ENCODE data around the gene SSC4D. TPM values are rescaled to one million over a fixed set of nuclear protein-coding genes. Genes with fewer than 3 reads are reported as not detected.
A peak's percentile ranks its signal among the peaks of the same experiment; 100 is the strongest.
"Not testable (repeated sequence)": the region's sequence is repeated elsewhere in the genome, so short reads cannot be mapped to it uniquely, and the experiment has no call there.

The SSC4D gene
- 1 to 10 TPM; 5.2 to 7.4 (median 5.3) TPM for polyA plus RNA-seq (ENCODE audit: insufficient read length in 3 of 3)
- long read RNA-seq, donor 1, partial matches to known transcripts: 0 of 1 reads
- long read RNA-seq, donor 1, other reads (novel, unspliced or antisense): 0 of 1 reads
- long read RNA-seq, donor 2, partial matches to known transcripts: 18 of 19 reads
- long read RNA-seq, donor 2, other reads (novel, unspliced or antisense): 0 of 19 reads
- long read RNA-seq, donor 3, partial matches to known transcripts: 10 of 10 reads
- long read RNA-seq, donor 3, other reads (novel, unspliced or antisense): 0 of 10 reads
- long read RNA-seq, donor 4, partial matches to known transcripts: 0 of 1 reads
- long read RNA-seq, donor 4, other reads (novel, unspliced or antisense): 0 of 1 reads
- long read RNA-seq, donor 5: 0 reads
- long read RNA-seq, donor 6, partial matches to known transcripts: 0 of 1 reads
- long read RNA-seq, donor 6, other reads (novel, unspliced or antisense): 0 of 1 reads
- long read RNA-seq, donor 7, partial matches to known transcripts: 0 of 1 reads
- long read RNA-seq, donor 7, other reads (novel, unspliced or antisense): 0 of 1 reads
- long read RNA-seq, donor 8, partial matches to known transcripts: 0 of 1 reads
- long read RNA-seq, donor 8, other reads (novel, unspliced or antisense): 0 of 1 reads
- long read RNA-seq, donor 9, partial matches to known transcripts: 0 of 2 reads
- long read RNA-seq, donor 9, other reads (novel, unspliced or antisense): 0 of 2 reads
- long read RNA-seq, donor 10, partial matches to known transcripts: 0 of 2 reads
- long read RNA-seq, donor 10, other reads (novel, unspliced or antisense): 0 of 2 reads
- long read RNA-seq, donor 11: 0 reads
- long read RNA-seq, donor 12: 0 reads
- long read RNA-seq, donor 13: 0 reads
- long read RNA-seq, donor 14, partial matches to known transcripts: 0 of 3 reads
- long read RNA-seq, donor 14, other reads (novel, unspliced or antisense): 0 of 3 reads
- long read RNA-seq, donor 15, partial matches to known transcripts: 17 of 17 reads
- long read RNA-seq, donor 15, other reads (novel, unspliced or antisense): 0 of 17 reads
- long read RNA-seq, donor 16, partial matches to known transcripts: 13 of 13 reads
- long read RNA-seq, donor 16, other reads (novel, unspliced or antisense): 0 of 13 reads

DNA sequence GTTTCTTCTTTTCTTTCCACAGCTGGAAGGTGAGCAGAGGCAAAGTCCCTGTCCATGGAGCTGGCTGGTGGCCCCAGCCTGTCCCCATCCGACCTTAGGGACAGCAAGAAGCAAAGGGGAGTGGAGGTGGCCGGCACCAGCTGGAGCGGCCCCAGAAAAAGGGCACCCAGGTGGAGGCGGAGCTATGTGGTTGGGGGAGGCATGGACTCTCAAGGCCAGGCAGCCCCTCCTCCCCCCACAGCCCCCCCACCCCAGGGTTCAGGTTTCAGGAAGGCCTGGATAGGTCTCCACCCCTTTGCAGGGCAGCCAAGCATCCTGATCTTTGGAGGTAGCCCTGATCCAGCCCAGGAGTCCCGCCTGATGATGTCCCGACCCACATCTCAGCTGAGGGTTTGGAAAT is at the start of gene SSC4D:
Gene SSC4D, minus strand, starts transcription at position 161 of the 400 bp plus-strand sequence. CDS start 5,258 bp downstream, outside the sequence.
- DNase-seq: no peak

DNA sequence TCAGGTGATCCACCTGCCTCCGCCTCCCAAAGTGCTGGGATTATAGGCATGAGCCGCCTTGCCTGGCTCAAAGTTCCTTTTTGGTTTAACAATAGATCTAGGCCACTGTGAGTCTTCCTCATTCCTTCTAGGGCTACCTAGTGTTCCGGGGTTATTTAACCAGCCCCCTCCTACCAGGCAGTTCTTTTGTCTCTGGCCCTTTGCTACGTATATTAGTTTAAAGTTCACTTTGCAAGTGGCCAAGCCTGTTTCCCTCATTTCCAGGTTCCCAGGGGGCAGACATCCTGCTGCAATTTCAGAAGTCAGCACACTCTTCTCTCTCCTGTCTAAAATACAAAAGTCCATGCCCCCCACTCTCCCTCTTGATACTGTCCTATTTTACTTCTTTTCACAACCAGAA is 49.0 kb upstream of the SSC4D start:
- DNase-seq: not testable (repeated sequence)

DNA sequence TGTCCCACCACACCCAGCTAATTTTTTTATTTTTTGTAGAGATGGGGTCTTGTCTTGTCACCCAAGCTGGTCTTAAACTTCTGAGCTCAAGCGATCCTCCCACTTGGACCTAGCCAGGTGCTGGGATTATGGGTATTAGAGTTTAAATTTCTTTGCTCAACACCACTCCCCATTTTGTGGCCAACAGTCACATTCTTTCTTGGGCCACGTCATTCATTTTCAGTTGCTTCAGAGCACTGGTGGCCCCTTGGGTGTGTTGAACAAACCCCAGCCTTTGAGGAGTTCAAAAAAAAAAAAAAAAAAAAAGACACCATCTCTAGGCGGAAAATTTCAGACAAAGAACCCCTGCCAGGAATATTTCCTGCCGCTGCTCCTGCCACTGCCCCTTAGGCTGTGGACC is 47.5 kb upstream of the SSC4D start:
- not testable (repeated sequence) for DNase-seq

DNA sequence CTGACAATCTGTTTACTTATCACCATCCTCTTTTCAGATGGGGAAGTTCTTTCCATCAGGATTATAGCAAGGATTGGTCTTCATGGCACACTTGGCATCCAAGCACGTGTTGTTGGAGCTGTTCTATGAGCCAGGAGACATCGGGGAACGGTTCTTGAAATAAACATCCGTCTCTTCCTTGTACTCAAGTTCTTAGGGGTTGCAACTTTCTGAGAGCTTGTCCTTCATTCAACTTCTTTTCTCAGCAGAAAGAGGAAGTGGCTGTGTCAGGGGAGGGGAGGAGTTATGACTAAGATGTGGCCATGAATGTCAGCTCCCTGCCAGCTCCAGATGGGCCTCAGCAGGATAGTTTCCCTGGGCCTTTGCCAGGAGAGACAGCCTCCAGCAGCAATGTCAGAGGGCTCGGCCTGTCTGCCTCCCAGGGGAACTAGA is 36.1 kb upstream of the SSC4D start:
- DNase-seq: not testable (repeated sequence)

DNA sequence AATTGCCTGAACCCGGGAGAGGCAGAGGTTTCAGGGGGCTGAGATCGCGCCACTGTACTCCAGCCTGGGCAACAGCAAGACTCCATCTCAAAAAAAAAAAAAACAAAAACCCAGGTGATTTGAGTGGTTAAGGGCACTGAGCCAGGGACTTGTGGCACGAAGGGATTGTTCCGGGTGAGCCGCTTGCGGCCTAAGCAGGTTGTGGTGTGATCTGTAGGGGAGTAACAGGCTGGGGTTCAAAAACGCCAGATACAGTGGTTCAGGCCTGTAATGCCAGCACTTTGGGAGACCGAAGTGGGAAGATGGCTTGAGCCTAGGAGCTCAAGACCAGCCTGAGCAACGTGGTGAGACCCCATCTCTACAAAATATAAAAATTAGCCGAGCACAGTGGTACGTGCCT is 34.3 kb upstream of the SSC4D start:
- DNase-seq: not testable (repeated sequence)

DNA sequence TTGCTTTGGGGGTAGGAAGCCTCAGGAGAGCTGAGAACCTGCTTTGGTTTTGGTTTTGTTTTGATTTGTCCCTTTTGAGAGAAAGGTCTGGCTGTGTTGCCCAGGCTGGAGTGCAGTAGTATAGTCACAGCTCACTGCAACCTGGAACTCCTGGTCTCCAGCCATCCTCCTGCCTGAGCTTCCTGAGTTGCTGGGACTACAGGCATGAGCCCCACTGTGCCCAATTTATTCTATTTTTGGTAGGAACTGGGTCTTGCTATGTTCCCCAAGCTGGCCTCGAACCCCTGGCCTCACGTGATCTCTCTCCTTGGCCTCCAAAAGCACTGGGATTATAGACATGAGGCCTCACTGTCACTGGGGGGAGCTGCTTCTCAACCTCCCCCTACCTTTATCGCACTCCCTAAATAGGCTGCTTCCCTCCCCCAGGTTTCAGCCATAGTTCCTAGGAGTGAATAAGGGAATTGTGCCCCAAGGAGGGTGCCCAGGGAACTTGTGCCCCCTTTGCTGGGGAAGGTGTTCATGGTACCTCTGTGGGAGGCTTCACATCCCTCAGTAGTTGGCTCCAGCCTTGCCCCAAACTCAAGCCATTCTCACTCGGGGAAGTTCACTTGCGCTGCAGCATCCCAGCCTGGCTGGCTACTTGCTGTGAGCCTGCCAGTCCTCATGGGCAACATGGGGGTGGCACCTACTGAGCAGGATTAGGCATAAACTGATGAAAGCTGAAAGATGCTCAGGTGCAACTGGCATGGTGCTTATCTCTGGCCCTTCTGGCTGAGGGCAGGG is 33.4 kb upstream of the SSC4D start:
- DNase-seq: not testable (repeated sequence)

DNA sequence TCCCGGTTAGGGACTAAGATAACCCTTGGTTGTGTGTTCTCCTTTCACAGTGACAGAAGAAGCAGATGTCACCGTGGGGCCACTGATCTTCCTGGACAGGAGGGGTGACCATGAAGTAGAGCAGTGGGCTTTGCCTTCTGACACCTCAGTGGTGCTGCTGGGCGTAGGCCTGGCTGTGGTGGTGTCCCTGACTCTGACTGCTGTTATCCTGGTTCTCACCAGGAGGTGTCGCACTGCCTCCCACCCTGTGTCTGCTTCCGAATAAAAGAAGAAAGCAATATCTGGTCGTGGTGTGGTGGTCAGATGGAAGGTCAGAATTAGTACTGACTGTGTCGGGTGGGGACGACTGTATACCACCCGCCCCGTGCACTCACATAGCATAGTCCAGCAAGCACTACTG is 32.3 kb upstream of the SSC4D start:
- not testable (repeated sequence) for DNase-seq

DNA sequence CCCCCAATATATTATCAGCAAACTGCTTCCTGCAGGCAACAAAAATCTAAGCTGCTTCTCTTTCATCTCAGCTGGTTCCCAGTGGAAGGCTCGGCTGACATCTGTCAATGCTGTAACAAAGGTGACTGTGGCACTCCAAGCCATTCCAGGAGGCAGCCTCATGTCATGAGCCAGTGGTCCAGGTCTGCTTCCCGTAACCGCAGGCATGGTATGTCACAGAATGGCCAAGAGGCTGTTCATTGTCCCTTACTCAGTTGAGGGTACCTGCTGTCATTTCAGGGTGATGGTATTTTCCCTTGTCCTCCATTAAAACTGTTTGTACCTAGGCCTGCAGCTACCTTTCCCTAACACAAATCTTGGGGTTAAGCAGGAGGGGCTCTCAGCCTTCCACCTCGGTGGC is 30.9 kb upstream of the SSC4D start:
- not testable (repeated sequence) for DNase-seq

DNA sequence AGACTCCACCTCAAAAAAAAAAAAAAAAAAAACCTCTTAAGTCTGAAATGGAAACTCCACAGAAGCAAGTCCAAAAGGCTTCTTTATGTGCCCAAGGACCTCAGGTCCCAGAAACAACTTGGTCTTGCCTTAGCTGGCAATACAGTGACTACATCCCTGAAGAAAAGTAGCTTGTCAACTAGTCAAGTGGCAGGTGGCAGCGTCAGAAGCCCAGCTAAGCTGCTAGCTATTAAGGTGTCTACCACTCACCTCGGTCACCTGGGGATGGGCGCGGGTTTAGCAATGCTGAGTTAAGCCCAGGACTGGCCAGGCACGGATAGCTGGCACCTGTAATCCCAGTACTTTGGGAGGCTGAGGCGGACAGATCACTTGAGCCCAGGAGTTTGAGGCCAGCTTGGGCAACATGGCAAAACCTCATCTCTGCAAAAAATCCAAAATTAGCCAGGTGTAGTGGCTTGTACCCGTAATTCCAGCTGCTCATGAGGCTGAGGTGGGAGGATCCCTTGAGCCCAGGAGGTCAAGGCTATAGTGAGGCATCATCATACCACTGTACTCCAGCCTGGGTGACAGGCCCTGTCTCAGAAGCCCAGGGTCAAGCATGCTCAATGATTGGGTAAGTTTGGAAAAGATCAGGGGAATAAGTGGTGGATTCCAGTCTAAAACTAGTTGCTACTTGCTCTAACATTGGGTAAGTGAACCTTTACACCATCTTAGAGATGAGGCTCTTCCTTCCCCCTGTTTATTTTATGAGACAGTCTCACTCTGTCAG is 29.8 kb upstream of the SSC4D start:
- DNase-seq: not testable (repeated sequence)

DNA sequence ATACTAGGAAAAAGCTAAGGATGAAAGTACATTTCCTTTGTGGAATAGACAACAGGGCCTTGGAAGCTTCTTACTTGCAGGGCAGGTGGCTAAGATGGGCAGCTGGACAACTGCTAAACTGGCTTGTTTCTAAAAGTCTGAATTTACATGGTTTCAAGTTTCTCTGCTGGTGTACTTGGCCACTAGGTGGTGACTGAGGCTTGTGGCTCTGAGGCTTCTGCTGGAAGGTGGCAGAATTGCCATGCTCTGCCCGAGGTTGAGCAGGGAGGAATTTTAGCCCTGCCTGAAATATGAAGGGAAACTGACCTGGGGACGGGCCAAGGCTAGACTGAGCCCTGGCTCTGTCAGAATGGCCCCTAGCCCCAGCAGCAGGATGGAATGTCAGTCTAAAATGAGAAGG is 28.4 kb upstream of the SSC4D start:
- peak; percentile 78 for DNase-seq

DNA sequence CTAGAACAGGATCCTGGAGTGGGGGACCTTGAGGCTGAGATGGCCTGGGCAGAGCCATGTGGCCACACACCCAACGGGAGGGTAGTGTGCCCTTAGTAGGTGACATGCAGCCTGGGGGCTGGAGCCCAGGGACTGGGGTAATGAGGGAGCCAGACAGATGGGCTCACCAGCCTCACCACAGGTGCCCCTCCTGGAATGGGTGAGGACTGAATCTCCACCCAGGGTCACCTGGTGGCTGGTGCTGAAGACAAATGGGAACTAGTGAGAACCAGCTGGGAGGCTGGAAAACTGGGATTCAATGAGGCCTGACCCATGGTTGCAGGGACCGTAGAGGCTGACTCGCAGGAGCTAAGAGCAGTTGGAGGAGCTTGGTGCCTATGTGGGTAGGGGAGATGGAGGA is 21.3 kb upstream of the SSC4D start:
- no peak for DNase-seq

DNA sequence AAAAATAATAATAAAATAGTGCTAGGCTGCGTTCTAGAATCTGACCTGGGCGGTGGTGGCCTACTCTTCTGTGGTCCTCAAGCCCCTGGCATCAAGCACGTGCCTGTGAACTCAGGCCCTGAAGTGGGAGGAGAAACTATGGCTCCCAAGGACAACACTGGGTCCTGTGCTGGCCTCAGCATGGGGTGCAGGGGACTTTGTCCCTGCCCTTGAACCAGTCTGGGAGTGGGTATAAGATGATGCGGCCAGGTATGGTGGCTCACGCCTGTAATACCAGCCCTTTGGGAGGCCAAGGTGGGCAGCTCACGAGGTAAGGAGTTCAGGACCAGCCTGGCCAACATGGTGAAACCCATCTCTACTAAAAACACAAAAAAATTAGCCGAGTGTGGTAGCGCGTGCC is 20.7 kb upstream of the SSC4D start:
- DNase-seq: no peak

DNA sequence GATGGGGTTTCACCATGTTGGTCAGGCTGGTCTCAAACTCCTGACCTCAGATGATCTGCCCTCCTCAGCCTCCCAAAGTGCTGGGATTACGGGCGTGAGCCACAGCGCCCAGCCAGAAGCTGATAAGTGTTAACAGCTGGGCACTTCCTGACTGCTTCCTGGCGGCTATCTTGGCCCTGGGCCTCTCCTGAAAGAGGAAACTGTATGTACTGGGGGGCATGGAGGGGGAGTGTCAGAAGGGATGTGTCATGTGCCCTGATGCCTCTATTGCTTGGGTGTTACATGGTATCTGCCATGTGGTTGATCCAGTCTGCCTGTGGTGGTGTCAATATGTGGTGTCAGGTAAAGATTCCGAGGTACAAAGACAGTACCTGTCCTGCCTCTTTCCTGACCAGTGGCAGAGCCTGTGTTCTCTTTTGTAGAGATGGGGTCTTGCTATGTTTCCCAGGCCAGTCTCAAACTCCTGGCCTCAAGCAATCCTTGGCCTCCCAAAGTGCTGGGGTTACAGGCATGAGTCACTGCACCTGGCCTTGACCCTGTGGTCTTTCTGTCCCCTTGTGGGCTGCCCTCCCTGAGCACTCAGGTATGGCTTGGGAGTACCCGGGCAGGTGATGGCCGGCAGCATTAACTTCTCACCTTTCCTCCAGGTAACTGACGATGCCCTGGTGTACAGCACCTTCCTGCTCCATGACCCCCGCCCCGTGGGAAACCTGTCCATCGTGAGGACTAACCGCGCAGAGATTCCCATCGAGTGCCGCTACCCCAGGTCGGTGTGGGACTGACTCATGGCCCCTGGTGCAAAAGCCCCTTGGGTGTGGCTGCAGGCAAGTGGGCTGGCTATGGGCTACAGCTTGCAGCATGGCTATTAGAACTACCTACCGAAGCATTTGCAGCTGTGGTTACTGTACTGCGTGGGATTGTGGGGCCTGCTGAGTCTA is 19.6 kb upstream of the SSC4D start:
- no peak for DNase-seq

DNA sequence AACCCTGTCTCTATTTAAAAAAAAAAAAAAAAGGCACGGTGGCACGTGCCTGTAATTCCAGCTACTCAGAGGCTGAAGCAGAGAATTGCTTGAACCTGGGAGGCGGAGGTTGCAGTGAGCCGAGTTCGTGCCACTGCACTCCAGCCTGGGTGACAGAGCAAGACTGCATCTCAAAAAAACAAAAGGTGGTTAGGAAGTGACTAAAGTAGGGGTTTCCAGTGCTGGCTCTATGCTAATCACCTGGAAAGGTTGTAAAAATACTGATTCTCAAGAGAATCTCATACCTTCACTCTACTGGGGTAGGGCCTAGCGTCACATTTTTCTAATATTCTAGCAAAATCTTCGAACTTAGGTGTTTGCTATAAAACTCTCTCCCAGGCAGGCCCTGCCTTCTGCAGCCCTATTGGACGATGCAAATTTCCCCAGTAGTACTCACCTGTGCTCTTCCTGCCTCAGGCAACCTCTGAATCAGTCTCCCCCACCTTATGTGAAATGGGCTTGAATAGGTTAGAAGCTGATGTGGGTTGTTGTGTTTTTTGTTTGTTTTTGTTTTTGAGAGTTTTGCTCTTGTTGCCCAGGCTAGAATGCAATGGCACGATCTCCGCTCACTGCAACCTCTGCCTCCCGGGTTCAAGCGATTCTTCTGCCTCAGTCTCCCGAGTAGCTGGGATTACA is 18.8 kb upstream of the SSC4D start:
- no peak for DNase-seq

DNA sequence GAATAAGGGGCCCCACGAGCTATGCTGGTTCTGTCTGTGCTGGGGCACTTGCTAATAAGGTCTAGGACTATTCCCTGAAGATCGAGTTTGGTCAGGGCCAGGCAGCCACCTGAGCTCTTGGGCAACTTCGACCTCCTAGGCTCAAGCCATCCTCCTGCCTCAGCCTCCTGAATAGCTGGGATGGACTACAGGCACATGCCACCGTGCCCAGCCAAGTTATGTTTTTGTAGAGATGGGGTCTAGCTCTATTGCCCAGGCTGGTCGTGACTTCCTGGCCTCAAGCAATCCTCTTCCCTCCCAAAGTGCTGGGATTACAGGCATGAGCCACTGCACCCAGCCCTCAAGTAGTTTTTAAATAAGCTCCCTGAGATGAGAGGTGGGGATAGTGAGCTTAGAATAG is 18.1 kb upstream of the SSC4D start:
- no peak for DNase-seq

DNA sequence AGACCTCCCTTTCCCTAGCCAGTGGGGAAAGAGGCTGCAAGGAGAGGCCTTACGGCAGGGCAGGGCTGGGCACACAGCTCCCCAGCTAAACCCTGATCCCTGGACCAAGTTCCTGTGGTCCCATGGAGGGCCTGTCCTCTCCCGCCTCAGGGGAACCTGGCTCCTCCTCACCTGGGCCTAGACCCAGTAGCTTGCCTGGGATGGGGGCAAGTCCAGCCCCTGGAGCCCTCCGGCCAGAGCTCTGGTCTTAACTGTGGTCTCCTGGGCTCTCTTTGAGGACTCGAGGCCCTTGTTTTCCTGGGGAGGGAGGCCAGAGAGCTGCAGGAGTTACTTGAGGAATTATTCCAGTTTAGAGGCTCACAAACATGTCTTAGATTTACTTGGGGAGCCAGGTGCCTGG is 16.7 kb upstream of the SSC4D start:
- no peak for DNase-seq

DNA sequence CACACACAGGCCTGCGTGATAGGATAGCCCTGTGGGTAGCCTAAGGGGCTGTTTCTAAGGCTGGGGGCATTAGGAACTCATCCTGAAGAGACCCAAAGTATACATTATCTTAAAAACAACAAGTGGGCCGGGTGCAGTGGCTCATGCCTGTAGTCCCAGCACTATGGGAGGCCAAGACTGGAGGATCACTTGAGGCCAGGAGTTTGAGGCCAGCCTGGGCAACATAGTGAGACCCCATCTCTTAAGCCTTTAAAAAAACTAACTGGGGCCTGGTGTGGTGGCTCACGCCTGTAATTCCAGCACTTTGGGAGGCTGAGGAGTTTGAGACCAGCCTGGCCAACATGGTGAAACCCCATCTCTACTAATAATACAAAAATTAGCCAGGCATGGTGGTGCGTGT is 16.1 kb upstream of the SSC4D start:
- not testable (repeated sequence) for DNase-seq

DNA sequence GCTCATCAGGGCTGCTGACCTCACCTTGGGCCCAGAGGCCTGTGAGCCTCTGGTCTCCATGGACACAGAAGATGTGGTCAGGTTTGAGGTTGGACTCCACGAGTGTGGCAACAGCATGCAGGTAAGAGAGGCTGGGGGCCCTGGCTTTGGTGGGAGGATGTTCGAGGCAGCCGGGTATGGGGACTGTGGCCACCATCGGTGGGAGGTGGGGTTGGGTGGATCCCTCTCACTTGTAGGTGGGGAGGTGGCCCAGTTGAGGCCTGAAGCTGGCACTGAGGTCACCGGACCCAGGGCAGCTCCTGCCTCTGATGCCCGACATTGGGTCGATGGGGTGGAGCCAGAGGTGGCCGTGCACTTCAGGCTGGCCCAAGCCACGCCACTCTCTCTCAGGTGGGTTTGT is 15.7 kb upstream of the SSC4D start:
- DNase-seq: no peak
